Subcutaneous adipose tissue (tissue), 4 donors: ENCODE measurements around the gene TNNC2. TPM values are rescaled to one million over a fixed set of nuclear protein-coding genes. Genes with fewer than 3 reads are reported as not detected.

Experiments
- total RNA-seq, 4 donors: library from RNA; depleted of rRNA; stranded (reverse); fragments of >200 nt; gene quantifications; one replicate each; pipeline ENCODE4 v1.1.0, GENCODE V29; 2016
- TF ChIP-seq, protein P1 (sequence below): fragments of 450-650 bp; IDR thresholded peaks from one replicate; pipeline ENCODE4 v1.5.1; 2016; ENCODE audit warnings: low read depth, mild to moderate bottlenecking, control low read depth, antibody characterized with exemption, moderate library complexity

TNNC2 gene
- total RNA-seq, 4 donors from 2014 or later = 2.3 to 3.1 (median 2.4) TPM; not detected in 1

DNA sequence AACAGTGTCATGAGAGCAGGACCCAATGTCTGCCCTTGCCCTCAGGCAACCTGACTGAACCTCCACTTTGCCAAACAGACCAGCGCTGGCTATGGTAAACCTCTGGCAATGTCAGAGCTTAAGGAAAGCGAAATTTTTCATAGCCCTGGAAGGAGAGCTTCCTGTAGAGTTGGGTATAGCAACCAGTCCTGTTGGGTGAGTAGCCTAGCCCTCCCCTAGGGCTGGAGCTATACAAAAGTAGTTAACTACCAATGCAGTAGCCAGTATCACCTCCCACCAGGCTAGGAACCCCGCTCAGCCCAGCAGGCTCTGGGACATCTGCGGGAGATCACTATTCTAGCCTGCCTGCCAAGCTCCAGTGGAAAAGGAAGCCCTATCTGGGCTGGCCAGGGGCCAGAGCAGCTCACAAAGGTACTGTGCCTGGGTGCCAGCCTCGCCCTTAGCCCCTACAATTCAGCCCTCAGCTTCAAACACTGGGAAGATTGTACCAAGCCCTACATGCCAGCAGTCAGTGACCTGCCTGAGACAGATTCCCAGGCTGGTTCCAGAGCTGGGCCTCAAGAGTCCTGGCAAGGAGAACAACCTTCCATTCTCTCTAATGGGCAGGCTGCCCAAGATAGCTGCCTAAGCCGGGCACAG lies 43.3 kb downstream of the TNNC2 start:
- TF ChIP-seq, protein P1, sequence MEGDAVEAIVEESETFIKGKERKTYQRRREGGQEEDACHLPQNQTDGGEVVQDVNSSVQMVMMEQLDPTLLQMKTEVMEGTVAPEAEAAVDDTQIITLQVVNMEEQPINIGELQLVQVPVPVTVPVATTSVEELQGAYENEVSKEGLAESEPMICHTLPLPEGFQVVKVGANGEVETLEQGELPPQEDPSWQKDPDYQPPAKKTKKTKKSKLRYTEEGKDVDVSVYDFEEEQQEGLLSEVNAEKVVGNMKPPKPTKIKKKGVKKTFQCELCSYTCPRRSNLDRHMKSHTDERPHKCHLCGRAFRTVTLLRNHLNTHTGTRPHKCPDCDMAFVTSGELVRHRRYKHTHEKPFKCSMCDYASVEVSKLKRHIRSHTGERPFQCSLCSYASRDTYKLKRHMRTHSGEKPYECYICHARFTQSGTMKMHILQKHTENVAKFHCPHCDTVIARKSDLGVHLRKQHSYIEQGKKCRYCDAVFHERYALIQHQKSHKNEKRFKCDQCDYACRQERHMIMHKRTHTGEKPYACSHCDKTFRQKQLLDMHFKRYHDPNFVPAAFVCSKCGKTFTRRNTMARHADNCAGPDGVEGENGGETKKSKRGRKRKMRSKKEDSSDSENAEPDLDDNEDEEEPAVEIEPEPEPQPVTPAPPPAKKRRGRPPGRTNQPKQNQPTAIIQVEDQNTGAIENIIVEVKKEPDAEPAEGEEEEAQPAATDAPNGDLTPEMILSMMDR = no peak

DNA sequence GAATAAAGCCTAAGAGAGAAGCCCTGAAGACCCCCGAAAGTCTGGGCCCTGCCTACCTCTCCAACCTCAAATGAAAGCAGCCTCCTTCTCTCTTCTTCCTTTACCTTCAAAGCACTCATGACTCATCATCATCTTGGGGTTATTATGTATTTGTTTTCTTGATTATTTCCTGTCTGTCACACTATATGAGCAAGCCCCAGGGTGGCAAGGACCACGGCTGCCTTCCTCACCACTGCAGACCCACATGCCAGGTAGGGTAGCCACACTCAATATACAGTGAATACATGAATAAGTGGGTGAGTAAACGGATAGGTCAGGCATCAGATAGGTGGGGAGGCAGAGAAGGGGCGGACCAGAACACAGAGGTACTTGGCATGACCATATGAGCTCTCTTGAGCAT lies 44.2 kb downstream of the TNNC2 start:
- TF ChIP-seq, protein P1 = no peak

DNA sequence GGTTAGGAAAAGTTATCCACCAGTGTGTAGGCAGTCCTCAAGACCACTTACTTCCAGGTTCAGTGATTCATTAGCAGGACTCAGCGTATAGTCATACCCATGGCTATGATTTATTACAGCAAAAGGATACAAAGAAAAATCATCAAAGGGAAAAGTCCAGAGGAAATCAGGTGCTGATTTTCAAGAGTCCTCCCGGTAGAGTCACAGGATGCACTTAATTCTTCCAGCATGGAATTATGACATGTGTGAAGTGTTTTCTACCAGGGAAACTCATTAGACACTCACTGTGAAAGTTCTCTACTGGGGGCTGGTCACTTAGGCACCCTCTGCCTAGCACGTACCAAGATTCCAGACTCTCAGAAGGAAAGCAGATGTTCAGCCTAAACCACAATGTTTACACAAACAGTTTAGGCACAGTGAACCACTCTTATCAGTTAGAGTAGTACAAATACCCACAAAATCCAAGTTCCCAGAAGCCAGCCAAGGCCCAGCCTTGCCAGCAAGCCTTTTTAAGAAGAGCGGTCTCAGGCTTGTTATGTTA lies 45.7 kb downstream of the TNNC2 start:
- TF ChIP-seq, protein P1 = no peak

DNA sequence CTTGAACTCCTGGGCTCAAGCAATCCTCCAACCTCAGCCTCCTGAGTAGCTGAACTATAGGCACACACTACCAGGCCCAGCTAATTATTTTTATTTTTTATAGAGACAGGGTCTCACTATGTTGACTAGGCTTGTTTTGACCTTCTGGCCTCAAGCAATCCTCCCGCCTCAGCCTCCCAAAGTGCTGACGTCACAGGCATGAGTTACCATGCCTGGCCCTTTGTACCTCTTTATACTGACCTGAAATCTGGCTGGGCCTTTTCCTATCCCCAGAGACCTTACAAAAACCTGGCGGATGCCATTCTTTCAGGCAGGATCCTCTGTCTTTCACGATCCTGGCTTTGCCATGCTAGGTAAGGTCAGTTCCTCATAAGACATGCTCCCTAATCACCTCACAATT lies 47.0 kb downstream of the TNNC2 start:
- TF ChIP-seq, protein P1 = no peak

DNA sequence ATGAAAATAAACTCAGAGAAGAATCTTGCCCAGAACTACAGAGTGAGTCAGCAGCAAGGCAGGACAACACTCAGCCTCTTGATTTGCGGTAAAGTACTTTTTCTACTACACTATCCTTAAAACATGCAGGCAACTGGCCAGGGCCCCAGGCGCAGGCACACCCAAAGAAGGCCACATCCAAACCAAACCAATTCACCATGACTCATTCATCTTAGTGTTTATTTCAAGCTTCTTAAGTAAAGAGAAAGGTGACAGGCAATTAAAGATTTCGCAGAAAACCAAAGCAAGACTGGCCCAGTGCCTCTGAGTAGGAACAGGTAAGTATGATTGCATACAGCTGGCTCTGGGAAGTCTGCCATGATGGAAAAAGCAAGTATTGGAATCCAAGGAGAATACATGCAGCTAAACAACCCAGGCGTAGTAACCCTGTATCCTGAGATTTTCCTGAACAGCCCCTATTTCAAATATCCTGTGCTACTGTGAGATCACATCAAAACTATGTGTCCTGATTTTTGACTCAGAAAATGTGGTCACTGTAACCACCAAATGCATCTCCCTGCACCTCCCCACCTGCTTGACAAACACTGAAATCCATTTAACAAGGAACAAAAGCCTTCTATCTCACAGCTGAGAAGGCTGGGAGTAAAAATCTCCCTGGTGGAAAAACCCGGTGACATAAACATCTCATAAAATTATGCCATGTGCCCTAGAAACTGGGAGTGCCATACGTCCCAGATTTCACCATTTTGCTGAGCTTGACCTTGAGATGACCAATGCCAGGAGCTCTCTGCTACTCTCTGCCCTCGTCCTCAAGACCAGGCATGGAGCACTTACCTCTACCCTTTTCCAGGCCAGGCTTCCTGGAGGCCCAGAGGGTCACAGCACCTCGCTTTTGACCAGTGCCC lies 47.8 kb downstream of the TNNC2 start:
- TF ChIP-seq, protein P1 = no peak

DNA sequence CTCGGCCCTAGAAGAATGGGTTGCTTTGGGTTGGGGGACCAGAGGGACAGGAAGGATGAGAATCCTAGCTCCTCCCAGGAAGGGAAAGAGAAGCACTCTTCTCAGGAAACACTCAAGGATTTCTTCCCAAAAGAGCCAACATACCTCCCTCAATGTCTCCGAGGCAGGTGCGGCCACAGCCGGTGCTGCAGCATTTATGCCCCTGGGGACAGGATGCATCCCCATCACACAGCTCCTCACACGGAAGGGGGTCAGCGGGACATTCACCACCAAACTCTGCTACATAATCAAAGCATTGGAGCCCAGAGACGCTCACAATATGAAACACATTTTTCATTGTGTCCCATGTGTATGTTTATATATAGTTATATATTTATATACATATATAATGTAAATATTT lies 50.2 kb downstream of the TNNC2 start:
- TF ChIP-seq, protein P1 = no peak

DNA sequence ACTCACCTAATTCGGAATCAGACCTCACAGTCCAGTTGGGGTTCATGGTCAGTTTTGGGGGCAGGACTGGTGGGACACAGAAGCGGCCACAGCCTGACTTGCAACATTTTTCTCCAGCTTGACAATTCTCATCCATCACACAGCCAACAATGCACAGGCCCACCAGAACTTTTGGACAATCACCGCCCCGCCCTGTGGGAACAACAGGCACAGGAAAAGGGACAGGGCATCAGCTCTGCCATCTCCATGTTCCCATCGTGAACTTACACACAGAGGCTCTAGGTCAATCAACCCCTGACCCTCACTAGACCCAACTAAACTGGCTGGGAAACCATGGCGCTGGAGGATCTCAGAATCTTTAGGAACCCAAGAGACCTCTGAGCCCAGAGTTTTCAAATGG lies 51.7 kb downstream of the TNNC2 start:
- TF ChIP-seq, protein P1 = no peak
